Keratinocyte (primary cell): ENCODE results near the gene CREBRF. TPM values are rescaled to one million over a fixed set of nuclear protein-coding genes. Genes with fewer than 3 reads are reported as not detected.
A peak's percentile ranks its signal among the peaks of the same experiment; 100 is the strongest.

ENCODE experiments used
- DNase-seq: peaks from one replicate; pipeline ENCODE4 v3.0.0-alpha.2; 2011; ENCODE audit warnings: low read depth, missing footprints, low spot score
- FAIRE-seq: peaks from 2 replicates; lab custom pipeline; 2011; peaks lifted over from hg19 to GRCh38; lab: Jason Lieb, UNC
- H2AFZ ChIP-seq: 2 replicates; pipeline ENCODE4 v1.6.0; 2012; ENCODE audit warnings: low read length, control low read depth, inconsistent platforms; ENCODE audit not compliant: control insufficient read depth
- H3K27ac ChIP-seq: 2 replicates; pipeline ENCODE4 v1.5.1; 2011; ENCODE audit warnings: low read length; ENCODE audit not compliant: control insufficient read depth, insufficient read depth
- H3K27me3 ChIP-seq: 3 replicates; pipeline ENCODE4 v1.6.0; 2011; ENCODE audit warnings: low read length; ENCODE audit not compliant: control insufficient read depth, insufficient read depth; ENCODE audit errors: extremely low read depth
- H3K36me3 ChIP-seq, 2 experiments: 2 replicates in 1 of 2; 3 replicates in 1 of 2; pipeline ENCODE4 v1.5.1; 2011; ENCODE audit warnings: low read length in 2 of 2, mild to moderate bottlenecking in 1 of 2; ENCODE audit not compliant: control insufficient read depth in 2 of 2, insufficient read depth in 2 of 2; ENCODE audit errors: extremely low read depth in 1 of 2
- H3K4me1 ChIP-seq: 3 replicates; pipeline ENCODE4 v1.5.1; 2011; ENCODE audit warnings: low read length; ENCODE audit not compliant: control insufficient read depth, insufficient read depth; ENCODE audit errors: extremely low read depth
- H3K4me2 ChIP-seq: 3 replicates; pipeline ENCODE4 v1.6.0; 2011; ENCODE audit warnings: low read depth, low read length; ENCODE audit not compliant: control insufficient read depth, insufficient read depth; ENCODE audit errors: extremely low read depth
- H3K4me3 ChIP-seq, 3 experiments: fragments of 200-600 bp in 1 of 3; sonication (generic) in 1 of 3; 2 replicates in 2 of 3; 3 replicates in 1 of 3; pipeline ENCODE4 v1.5.1; 2011 to 2016; ENCODE audit warnings: low read length in 3 of 3, mild to moderate bottlenecking in 3 of 3, control low read depth in 2 of 3, inconsistent platforms in 1 of 3, low read depth in 1 of 3, mixed read lengths in 1 of 3, mixed run types in 1 of 3, moderate library complexity in 1 of 3; ENCODE audit not compliant: control insufficient read depth in 2 of 3, insufficient read depth in 2 of 3; ENCODE audit errors: extremely low read depth in 1 of 3
- H3K79me2 ChIP-seq: 2 replicates; pipeline ENCODE4 v1.6.0; 2012; ENCODE audit warnings: low read length; ENCODE audit not compliant: control insufficient read depth, insufficient read depth
- H3K9ac ChIP-seq: 3 replicates; pipeline ENCODE4 v1.6.0; 2011; ENCODE audit warnings: low read length; ENCODE audit not compliant: control insufficient read depth, insufficient read depth; ENCODE audit errors: extremely low read depth
- H3K9me1 ChIP-seq: 3 replicates; pipeline ENCODE4 v1.6.0; 2011; ENCODE audit warnings: low read length; ENCODE audit not compliant: control insufficient read depth, insufficient read depth; ENCODE audit errors: extremely low read depth
- H3K9me3 ChIP-seq: 2 replicates; pipeline ENCODE4 v1.5.1; 2012; ENCODE audit warnings: low read depth, low read length; ENCODE audit not compliant: control insufficient read depth
- H4K20me1 ChIP-seq: 3 replicates; pipeline ENCODE4 v1.6.0; 2011; ENCODE audit warnings: low read length; ENCODE audit not compliant: control insufficient read depth, insufficient read depth; ENCODE audit errors: extremely low read depth
- CTCF ChIP-seq, 3 experiments: IDR thresholded peaks in 1 of 3; conservative IDR thresholded peaks in 1 of 3; optimal IDR thresholded peaks in 1 of 3; 2 replicates in 2 of 3; 3 replicates in 1 of 3; pipeline versions ENCODE3 to v1.5.1; 2011; ENCODE audit warnings: low read length in 3 of 3, mild to moderate bottlenecking in 3 of 3, moderate library complexity in 2 of 3, control low read depth in 1 of 3, inconsistent platforms in 1 of 3; ENCODE audit not compliant: insufficient read depth in 2 of 3; ENCODE audit errors: extremely low read depth in 1 of 3
- EZH2 ChIP-seq: IDR thresholded peaks from one replicate; pipeline ENCODE4 v1.6.1; 2012; ENCODE audit warnings: inconsistent platforms, mild to moderate bottlenecking, low read length, moderate library complexity
- dilution Hi-C: fragments of 300-500 bp; cut with MboI; formaldehyde crosslinking; loops from one replicate; pipeline ENCODE4 v1.7.0; 2020; ENCODE audit warnings: low sequenced_read_pairs; ENCODE audit not compliant: extremely low pct_ligation_motif_present
- polyA plus RNA-seq, 5 experiments: library from polyadenylated mRNA; depleted of rRNA in 3 of 5; stranded (reverse) in 3 of 5; stranded (forward) in 1 of 5; unstranded in 1 of 5; fragments of >200 nt; gene quantifications; 1 replicate in 1 of 5; 2 replicates in 3 of 5; 3 replicates in 1 of 5; pipeline versions ENCODE4 v1.2.1 to v1.2.3, GENCODE V29; 2011 to 2012; ENCODE audit warnings: missing spikeins in 2 of 5, low read depth in 1 of 5, low replicate concordance in 1 of 5

Gene CREBRF
- polyA plus RNA-seq, 1 donor (not counting 4 experiments of a cell fraction or from before 2014, with no cell fraction given): 4.1 TPM

- dilution Hi-C loops: no loop called here
- TF ChIP-seq CTCF (optimal IDR thresholded peaks at IDR 0.05 in 1 of 3, IDR thresholded peaks at IDR 0.05 in 1 of 3, conservative IDR thresholded peaks at IDR 0.05 in 1 of 3; ENCODE audit: extremely low read depth in 1 of 3, insufficient read depth in 2 of 3, low read length in 3 of 3): no peak
- TF ChIP-seq EZH2: no peak
- Histone ChIP-seq H3K36me3 (no peaks in the 10 kb centered on the region), H2AFZ (no peak overlapping the region), H3K27ac (no peak overlapping the region), H4K20me1 (no peaks in the 10 kb centered on the region), H3K9ac (no peak overlapping the region), H3K4me2 (no peak overlapping the region), H3K4me1 (no peaks in the 10 kb centered on the region), H3K79me2 (no peaks in the 10 kb centered on the region), H3K9me1 (no peaks in the 10 kb centered on the region), H3K9me3 (peaks cover 4% of the 10 kb centered on the region), H3K27me3 (no peaks in the 10 kb centered on the region), H3K4me3 (no peak overlapping the region)
- DNase-seq (no peak), FAIRE-seq (no peak)
Observed at GRCh38 chr5:173180331-173180730, 124.2 kb downstream of the CREBRF start.

GRCh38 chr5:173187054-173187743 is 131.0 kb downstream of the CREBRF start:
- Histone ChIP-seq H3K4me3 (no peak overlapping the region), H2AFZ (no peak overlapping the region), H3K9me3 (no peaks in the 10 kb centered on the region), H3K4me1 (no peaks in the 10 kb centered on the region), H3K36me3 (no peaks in the 10 kb centered on the region), H3K27me3 (peaks cover 2% of the 10 kb centered on the region), H4K20me1 (no peaks in the 10 kb centered on the region), H3K4me2 (no peak overlapping the region), H3K27ac (no peak overlapping the region), H3K79me2 (no peaks in the 10 kb centered on the region), H3K9ac (no peak overlapping the region), H3K9me1 (no peaks in the 10 kb centered on the region)
- dilution Hi-C loops: no loop called here
- FAIRE-seq (no peak), DNase-seq (no peak)
- TF ChIP-seq CTCF (optimal IDR thresholded peaks at IDR 0.05 in 1 of 3, IDR thresholded peaks at IDR 0.05 in 1 of 3, conservative IDR thresholded peaks at IDR 0.05 in 1 of 3; ENCODE audit: extremely low read depth in 1 of 3, insufficient read depth in 2 of 3, low read length in 3 of 3): peak in 2 of 3 experiments; percentile 33 to 38
- no peak for TF ChIP-seq EZH2
